Subcutaneous adipose tissue (tissue), 4 donors: ENCODE results near the gene UTP11. TPM values are rescaled to one million over a fixed set of nuclear protein-coding genes. Genes with fewer than 3 reads are reported as not detected.

ENCODE experiments used
- total RNA-seq, 4 donors: library from RNA; depleted of rRNA; stranded (reverse); fragments of >200 nt; gene quantifications; one replicate each; pipeline ENCODE4 v1.1.0, GENCODE V29; 2016
- TF ChIP-seq, protein P1 (sequence below): fragments of 450-650 bp; IDR thresholded peaks from one replicate; pipeline ENCODE4 v1.5.1; 2016; ENCODE audit warnings: low read depth, mild to moderate bottlenecking, control low read depth, antibody characterized with exemption, moderate library complexity

Gene UTP11
- total RNA-seq, 4 donors from 2014 or later, result 15.1 to 40.4 (median 24.2) TPM

DNA sequence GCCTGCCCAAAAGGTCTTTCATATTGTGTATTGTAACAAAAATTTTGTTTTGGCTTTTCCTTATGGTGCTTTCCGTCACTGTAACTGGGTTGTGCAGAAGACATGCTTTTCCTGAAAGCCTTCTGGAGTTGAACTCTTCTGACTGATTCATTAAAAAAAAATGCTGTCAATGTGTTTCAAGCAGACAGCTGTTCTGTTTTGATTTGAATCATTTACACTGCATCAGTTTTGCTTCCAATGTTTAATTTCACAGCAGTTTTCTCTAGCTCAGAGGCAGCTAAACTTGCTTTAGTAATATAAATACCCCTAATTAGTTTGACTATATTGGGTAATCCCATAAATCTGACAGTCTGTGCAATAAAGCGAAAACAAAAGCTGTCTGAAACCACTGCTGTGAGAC lies 7.9 kb downstream of the UTP11 start:
- TF ChIP-seq, protein P1, sequence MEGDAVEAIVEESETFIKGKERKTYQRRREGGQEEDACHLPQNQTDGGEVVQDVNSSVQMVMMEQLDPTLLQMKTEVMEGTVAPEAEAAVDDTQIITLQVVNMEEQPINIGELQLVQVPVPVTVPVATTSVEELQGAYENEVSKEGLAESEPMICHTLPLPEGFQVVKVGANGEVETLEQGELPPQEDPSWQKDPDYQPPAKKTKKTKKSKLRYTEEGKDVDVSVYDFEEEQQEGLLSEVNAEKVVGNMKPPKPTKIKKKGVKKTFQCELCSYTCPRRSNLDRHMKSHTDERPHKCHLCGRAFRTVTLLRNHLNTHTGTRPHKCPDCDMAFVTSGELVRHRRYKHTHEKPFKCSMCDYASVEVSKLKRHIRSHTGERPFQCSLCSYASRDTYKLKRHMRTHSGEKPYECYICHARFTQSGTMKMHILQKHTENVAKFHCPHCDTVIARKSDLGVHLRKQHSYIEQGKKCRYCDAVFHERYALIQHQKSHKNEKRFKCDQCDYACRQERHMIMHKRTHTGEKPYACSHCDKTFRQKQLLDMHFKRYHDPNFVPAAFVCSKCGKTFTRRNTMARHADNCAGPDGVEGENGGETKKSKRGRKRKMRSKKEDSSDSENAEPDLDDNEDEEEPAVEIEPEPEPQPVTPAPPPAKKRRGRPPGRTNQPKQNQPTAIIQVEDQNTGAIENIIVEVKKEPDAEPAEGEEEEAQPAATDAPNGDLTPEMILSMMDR, result no peak

DNA sequence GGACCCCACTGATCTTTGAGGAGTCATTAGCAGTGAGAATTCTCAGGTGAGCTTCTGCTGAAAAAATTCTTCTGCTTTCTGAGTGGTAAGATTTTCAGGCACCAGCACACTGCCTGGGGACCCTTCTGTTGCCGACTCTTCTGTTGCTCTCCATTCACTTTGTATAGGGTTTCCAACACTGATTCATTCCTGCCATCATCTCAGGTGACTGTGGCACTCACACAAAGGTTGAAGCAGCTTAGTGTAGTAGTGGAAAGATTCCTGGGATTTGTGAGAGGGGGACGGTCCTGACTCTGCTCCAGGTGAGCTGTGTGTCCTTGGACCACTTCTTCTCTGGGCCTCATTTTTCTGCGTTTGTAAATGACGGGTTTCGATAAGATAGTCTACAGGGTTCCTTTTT lies 9.4 kb downstream of the UTP11 start:
- TF ChIP-seq, protein P1, result no peak

DNA sequence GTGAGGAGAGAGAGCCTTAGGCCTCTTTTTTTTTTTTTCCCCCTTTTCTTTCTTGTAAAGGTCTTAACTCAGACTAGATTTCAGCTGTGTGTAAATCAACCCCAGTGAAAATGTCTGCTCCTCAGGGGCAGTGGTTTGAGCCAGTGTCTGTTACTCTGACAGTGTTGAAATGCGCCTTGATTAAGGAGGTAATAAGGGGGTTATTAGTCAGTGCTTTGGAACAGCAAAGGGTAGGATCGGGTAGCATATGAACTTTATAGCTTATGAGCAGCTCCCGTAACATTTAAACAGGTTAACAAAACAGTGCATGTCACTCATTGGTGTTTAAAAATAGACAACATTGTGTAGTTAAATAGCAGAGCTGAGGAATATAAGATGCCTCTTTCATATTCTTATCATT lies 10.3 kb downstream of the UTP11 start:
- TF ChIP-seq, protein P1, result no peak

DNA sequence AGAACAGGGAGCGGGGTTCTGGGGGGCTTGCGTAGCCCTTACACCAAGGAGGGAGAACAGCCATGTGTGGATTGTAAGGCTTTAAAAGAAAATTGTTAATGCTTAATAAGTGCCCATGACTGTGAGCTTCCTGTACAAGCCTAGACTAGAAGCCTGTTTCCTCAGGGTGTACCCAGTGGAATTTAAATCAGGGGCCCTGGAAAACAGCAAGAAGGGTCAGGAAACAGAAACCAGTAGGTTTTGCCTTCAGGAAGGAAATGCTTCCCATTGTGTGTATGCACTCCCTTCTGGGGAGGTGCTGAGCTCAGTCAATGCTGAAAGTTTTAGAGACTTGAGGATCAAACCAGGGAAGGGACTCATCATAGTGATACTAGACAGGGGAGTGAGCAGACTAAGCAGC lies 12.7 kb downstream of the UTP11 start:
- TF ChIP-seq, protein P1, result no peak

DNA sequence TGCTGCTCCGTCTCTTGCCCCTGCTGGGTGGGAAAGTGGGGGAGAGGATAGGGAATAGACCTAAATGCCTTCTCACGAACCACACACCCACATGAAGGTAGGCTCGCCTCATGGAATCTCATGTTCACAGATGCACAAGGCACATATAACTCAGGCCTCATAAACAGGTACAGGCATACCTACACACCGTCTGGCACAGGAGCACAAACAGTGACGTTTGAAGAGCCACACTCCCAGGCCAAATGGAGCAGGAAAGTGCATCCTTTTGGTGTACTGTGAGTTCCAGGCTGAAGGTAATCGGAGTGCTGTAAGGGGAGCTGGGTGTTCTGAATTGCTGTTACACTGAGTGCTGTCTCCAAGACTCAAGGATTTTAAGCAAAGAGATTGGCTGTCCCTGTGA lies 13.1 kb downstream of the UTP11 start:
- TF ChIP-seq, protein P1, result no peak

DNA sequence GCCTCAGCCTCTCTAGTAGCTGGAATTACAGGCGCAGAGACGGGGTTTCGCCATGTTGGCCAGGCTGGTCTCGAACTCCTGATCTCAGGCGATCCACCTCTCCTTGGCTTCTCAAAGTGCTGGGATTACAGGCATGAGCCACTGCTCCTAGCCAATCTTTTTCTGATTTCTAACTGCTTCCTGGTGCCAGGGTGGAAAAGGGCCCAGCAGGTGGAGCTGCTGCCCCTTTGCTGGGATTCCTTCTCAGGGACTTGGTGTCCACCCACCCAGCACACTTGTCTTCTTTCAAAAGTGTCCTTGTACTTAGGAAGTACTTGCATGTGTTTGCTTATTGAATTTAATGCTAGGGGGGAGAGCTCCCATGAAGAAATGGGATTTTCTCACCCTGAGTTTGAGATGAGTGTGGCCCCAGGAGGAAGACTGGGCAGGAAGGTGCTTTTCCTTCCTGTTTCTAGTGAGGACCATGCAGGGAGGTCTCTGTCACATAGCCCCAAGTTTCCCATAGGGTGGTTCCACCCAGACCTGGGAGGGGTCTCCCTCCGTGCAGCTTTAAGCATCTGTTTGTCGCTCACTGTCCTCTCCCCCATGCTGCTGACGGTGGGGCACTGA lies 14.2 kb downstream of the UTP11 start:
- TF ChIP-seq, protein P1, result no peak

DNA sequence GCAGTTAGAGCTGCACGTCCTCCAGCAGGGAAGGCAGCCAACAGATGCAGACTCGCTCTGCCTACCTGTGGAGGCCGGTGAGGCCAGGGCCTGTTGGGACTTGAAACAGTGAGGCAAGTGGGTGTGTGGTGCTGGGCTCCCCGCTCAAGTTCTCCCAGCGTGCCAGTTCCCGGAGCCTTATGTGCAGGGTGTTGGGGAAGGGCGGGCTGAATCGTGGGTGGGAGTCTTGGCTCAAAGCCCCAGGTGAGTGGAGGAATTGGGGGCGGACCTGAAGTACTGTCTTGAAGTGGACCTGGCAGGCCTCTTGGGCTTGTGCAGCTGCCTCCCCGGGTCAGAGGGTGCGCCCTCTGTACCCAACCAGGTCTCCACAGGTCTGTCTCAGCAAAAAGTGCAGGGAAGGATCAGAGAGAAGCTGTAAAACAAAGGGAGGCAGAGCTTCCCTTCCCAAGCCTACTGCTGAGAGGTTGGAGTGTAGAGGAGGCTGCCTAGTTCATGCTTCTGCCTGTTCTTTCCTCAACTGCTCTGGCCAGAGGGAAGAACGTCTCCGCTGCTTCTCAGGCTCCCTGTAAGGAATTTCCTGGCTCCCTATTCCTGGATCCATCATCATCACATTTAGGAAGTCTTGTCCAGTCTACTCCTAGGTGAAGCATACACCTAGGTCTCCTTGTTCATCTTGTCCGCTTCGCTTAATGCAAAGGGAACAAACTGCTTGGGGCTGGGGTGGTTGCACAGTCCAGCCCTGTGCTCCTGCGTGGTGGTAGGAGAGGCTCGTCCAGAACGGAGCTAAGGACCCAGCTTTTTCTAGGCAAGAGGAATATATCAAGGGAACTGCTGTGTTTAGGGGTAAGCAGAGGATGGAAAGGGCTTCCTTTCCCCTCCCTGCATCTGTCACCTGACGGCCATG lies 14.9 kb downstream of the UTP11 start:
- TF ChIP-seq, protein P1, result no peak
